Measurements from ENCODE around the gene TNS4.

The TNS4 gene

GRCh38 chr17:40535924-40536294 lies 34.5 kb upstream of the TNS4 start:
- peak; percentile 49 for DNase-seq

GRCh38 chr17:40535438-40535837 lies 34.0 kb upstream of the TNS4 start:
- DNase-seq = no peak

GRCh38 chr17:40534371-40535189 lies 33.2 kb upstream of the TNS4 start:
- no peak for DNase-seq

GRCh38 chr17:40533896-40534295 lies 32.5 kb upstream of the TNS4 start:
- DNase-seq = no peak

GRCh38 chr17:40532520-40533253 lies 31.3 kb upstream of the TNS4 start:
- DNase-seq = no peak

- no peak for DNase-seq
Observed at GRCh38 chr17:40531051-40531991, 29.9 kb upstream of the TNS4 start.

GRCh38 chr17:40530531-40530994 lies 29.1 kb upstream of the TNS4 start:
- DNase-seq = no peak

- DNase-seq = no peak
Observed at GRCh38 chr17:40529991-40530390, 28.6 kb upstream of the TNS4 start.

- no peak for DNase-seq
Observed at GRCh38 chr17:40528692-40529417, 27.4 kb upstream of the TNS4 start.

- no peak for DNase-seq
Observed at GRCh38 chr17:40526668-40527067, 25.2 kb upstream of the TNS4 start.

GRCh38 chr17:40525294-40525693 lies 23.9 kb upstream of the TNS4 start:
- no peak for DNase-seq

GRCh38 chr17:40524243-40524965 lies 23.0 kb upstream of the TNS4 start:
- no peak for DNase-seq

GRCh38 chr17:40522961-40523310 lies 21.5 kb upstream of the TNS4 start:
- no peak for DNase-seq

- no peak for DNase-seq
Observed at GRCh38 chr17:40522250-40522960, 21.0 kb upstream of the TNS4 start.

GRCh38 chr17:40520991-40521453 lies 19.6 kb upstream of the TNS4 start:
- no peak for DNase-seq

- DNase-seq = no peak
Observed at GRCh38 chr17:40519089-40519775, 17.8 kb upstream of the TNS4 start.

GRCh38 chr17:40518401-40519088 lies 17.1 kb upstream of the TNS4 start:
- no peak for DNase-seq

- no peak for DNase-seq
Observed at GRCh38 chr17:40517981-40518380, 16.6 kb upstream of the TNS4 start.

- DNase-seq = no peak
Observed at GRCh38 chr17:40517286-40517662, 15.9 kb upstream of the TNS4 start.

Data from inflammatory macrophage treated with lipopolysaccharide for 4 hours (primary cell).